Head of caudate nucleus (tissue), 42 donors: ENCODE measurements around the gene SPARC.

Source experiments
- DNase-seq, 42 donors: peaks; one replicate each; pipeline versions ENCODE4 v3.0.0 to v3.0.0-alpha.2; 2020 to 2021; ENCODE audit warnings: mixed read lengths in 7 of 42
- intact Hi-C: fragments of 100-400 bp; cut with DNase I; formaldehyde crosslinking; loops from one replicate; pipeline ENCODE4 v1.15.0; 2022

SPARC gene

DNA sequence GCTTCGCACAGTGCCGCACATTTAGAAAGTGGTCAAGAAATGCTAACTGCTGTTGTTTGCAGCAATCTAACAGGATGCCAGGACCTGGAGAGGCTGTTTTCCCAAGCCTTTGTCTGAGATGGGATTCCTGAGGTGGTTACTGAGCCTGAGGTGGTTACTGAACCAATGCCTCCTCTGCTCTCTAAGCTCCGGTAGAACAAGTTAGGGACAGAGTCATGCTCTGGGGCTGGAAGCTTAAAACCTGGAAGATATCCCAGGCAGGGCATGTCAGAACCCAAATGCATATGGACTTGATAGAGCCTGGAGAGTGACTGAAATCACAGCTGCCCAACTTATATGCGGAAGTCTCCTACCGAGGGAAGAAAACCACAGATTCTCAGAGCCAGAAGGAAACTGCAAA, 49.0 kb downstream of the SPARC start:
- intact Hi-C loops: no loop called here
- DNase-seq: no peak

DNA sequence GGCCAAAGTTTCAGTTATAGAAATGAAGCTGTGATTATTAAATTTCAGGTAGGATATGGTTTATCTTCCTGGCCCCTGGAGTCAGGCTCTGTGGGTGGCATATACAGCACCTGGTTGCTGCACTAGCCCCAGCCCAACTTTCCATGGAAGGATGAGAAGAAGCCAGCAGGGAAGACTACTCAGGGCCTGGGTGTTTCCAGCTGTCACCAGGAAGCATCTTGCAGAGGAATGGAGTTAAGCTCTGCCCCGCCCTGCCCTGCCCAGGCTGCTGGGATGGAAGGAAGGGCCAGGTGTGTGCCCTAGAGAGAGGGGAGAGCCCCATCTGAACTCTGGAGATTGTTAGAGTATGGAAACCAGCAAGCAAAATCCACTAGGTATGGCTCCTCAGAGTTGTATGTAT, 52.8 kb downstream of the SPARC start:
- intact Hi-C loops: no loop called here
- no peak for DNase-seq

- no peak for DNase-seq
- intact Hi-C loops: no loop called here
Measured at GRCh38 chr5:151632941-151633340, 53.8 kb downstream of the SPARC start.

DNA sequence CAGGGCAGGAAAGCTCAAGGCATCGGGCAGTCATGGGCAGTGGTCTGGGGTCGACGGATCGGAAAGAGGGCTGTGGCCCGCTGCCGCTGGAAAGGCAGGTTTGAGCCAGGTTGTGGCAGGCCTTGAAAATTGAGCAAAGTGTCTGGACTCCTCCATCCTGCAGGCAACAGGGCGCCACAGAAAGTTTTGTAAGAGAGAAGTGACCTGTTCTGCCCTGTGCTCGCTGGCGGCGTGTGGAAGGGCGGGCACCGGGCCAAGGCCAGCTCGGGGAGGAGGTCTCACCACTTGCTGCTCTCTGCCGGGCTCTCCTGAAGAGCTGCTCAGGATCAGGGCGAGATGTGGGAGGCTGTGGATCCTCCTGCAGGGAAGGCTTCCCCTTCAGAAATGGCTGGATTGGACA, 54.2 kb downstream of the SPARC start:
- intact Hi-C loops: no loop called here
- DNase-seq: peak in 5 of 42 donors; percentile 13 to 46 (median 20)

DNA sequence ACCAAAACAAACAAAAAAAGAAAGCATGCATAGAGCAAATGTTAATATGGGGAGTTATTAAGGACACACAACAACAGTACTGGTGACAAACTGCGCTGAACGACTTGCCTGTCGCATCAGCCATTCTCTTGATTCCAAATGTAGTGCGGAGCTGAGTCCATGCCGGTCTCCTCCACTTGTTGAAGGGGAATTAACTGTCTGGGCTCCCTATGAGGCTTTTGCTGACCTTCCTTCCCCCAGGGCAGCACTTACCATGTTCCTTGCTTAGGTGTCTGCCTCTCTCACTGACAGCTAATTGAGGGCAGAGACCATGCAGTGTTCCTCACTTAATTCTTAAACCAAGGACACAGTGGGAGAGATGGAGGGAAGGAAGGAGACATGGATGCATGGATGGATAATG, 54.8 kb downstream of the SPARC start:
- DNase-seq: no peak
- intact Hi-C loops: no loop called here

DNA sequence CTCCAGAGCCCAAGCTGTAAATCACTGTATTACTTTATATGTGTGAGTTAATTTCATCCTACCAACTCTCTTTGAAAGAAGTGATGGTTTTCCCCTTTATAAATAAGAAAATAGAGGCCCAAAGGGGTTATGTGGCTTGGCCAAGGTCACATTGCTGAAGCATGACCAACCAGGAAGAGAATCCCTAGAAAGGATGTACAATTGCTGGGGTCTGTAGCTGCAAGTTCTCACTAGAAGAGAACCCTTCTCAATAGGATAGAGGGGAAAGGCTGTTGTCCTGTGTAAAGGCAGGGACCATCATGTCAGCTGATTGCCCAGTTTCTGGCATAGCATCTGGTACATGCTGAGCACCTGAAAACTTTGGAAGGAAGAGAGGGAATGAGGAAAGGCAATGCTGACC, 56.6 kb downstream of the SPARC start:
- intact Hi-C loops: no loop called here

DNA sequence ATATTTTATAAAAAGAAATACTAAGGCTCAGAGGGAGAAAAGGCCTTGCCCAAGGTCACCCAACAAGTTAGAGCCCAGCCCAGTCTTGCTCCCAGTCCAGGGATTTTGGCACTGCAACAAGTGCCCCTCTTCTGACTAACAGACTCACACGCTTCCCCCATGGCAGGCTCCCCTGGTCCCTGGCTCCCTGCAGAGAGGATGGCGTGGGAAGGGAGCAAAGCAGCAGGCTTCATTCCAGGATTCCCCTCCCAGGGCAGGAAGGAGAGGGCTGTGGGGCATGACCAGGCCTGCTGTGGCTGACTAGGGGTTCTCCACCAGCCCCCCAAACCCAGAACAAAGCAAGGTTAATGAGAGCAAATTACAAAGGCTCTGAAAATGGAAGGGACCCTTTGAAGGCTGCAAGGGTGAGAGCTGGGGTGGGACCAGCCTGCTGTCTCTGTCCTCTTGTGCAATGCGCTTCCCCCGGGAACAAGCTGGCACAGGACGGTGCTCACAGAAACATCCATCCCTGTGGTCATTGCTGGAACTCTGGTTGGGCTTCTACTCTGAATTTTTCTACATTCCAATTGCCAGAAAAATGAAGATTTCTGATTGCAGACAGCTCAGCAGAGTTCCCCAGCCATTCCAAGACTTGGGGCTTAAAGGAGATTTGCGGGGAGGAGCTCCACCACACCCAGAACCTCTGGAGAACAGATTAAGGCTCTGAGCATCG, 58.4 kb downstream of the SPARC start:
- no peak for DNase-seq
- intact Hi-C loops: no loop called here

More for the DNA sequence above, 56.6 kb downstream of the SPARC start:
- no peak for DNase-seq

- intact Hi-C loops: no loop called here
- DNase-seq: no peak
Measured at GRCh38 chr5:151627650-151628049, 59.1 kb downstream of the SPARC start.

- DNase-seq: no peak
- intact Hi-C loops: no loop called here
Measured at GRCh38 chr5:151625285-151625684, 61.4 kb downstream of the SPARC start.

- peak in 2 of 42 donors; percentile 12 to 15 for DNase-seq
- intact Hi-C loops: no loop called here
Measured at GRCh38 chr5:151624476-151624875, 62.2 kb downstream of the SPARC start.

- intact Hi-C loops: no loop called here
- DNase-seq: no peak
Measured at GRCh38 chr5:151622367-151623088, 64.2 kb downstream of the SPARC start.

- intact Hi-C loops: no loop called here
- no peak for DNase-seq
Measured at GRCh38 chr5:151620461-151620840, 66.3 kb downstream of the SPARC start.

DNA sequence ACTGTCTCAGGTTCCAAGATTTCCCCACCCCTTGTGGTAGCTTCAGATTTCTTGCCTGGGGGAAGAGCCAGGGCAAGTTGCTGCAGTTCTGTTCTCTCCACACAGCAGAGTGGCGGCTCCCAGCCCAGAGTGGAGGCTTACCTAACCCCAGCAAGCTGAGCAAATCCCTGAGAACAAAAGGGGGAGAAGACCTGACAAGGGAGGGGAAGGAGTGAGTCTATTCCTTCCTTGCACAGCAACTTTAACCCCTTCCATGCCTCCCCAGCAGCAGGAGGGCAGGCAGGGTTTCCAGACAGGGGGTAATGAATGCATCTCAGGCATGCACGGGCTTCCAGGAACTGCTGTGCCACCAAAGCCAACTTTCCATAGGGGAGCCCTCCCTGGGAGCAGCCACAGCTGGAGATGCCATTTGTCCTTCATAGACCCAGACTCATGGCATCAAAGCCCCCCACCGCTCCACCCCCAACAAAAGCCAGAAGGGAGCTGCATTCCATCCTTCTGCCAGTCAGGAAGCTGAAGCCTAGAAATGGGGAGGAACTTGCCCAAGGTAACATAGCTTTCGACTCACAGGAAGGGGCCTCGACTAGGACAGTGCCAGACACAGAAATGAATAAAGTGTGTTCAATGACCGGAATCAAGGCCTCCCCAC, 66.8 kb downstream of the SPARC start:
- intact Hi-C loops: no loop called here
- no peak for DNase-seq

- DNase-seq: no peak
- intact Hi-C loops: no loop called here
Measured at GRCh38 chr5:151618907-151619306, 67.8 kb downstream of the SPARC start.

GRCh38 chr5:151617841-151618710, 68.6 kb downstream of the SPARC start:
- intact Hi-C loops: no loop called here
- DNase-seq: no peak

DNA sequence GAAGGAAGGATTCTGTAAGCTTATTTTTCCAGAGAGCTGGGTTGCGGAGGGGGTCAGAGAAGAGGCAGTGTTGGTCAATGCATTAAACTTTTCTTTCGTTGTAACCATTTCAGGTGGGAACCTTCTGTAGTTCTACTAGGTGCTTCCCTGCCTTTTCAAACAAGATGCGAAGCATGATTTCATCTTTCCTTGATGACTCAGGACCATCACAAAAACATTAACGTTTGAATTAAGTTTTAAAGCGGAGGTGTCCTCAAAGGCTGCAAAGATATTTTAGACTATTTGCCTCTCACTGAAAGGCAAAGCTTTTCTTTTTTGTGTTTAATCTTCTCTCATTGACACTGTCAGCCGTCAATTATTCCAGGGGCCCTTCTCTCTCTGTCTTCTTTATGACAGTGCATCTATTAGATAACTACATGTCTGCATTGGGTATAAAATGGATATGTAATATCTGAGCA, 69.3 kb downstream of the SPARC start:
- intact Hi-C loops: no loop called here
- DNase-seq: peak in 5 of 42 donors; percentile 18 to 66 (median 36)

GRCh38 chr5:151615431-151615830, 71.3 kb downstream of the SPARC start:
- intact Hi-C loops: no loop called here
- DNase-seq: peak in 2 of 42 donors; percentile 35 to 51

DNA sequence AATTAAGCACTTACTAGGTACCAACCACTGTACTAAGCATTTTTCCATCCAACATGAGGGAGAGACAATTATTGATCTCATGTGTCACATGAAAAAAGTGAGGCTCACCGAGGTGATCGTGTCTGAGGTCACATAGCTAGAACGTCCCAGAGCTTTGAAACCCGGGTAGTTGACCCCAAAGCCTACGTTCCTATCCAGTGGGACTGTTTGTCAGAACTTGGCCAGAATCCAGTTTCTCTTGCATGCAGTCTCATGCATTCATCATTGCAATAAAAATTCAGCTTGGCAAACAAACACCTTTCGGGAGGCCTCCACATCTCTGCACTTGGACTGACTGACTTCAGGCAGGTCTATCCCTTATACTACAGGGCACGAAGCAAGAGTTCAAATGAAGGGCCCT, 72.2 kb downstream of the SPARC start:
- DNase-seq: no peak
- intact Hi-C loops: no loop called here

- peak in 41 of 42 donors; percentile 23 to 91 (median 63) for DNase-seq
- intact Hi-C loops: no loop called here
Measured at GRCh38 chr5:151612689-151613427, 73.9 kb downstream of the SPARC start.
